Measurements from ENCODE around the gene MAN1A1.

The MAN1A1 gene

GRCh38 chr6:119234941-119235340 is 114.6 kb downstream of the MAN1A1 start:
- TF ChIP-seq ZNF239 (tag by site-specific recombination; IDR thresholded peaks at IDR 0.05) (no peak), ZNF664 (tag by site-specific recombination; IDR thresholded peaks at IDR 0.05) (peak; percentile 17; the same call in 1 of the 2 replicates), ZNF366 (tag by site-specific recombination; conservative IDR thresholded peaks at IDR 0.05) (no peak)
- Histone ChIP-seq H3K9me3 (ENCODE audit: control insufficient read depth, insufficient read depth, low read depth, low read length) (no peaks in the 10 kb centered on the region), H3K36me3 (ENCODE audit: control insufficient read depth in 2 of 2, insufficient read depth in 1 of 2, low read length in 2 of 2) (peaks cover 0 to 10% of the 10 kb centered on the region in 2 experiments; a peak in 1 of 3 replicates), H3K4me1 (ENCODE audit: control insufficient read depth, insufficient read depth, low read length) (no peaks in the 10 kb centered on the region), H3K27ac (ENCODE audit: extremely low read depth, low read depth, low read length) (no peak overlapping the region), H3K4me3 (ENCODE audit: low read depth, low read length) (no peak overlapping the region)
- CTCF ChIA-PET: no interaction called here
- POLR2A ChIA-PET: no interaction called here

GRCh38 chr6:119234457-119234856 is 115.1 kb downstream of the MAN1A1 start:
- no peak overlapping the region for H3K27ac ChIP-seq (ENCODE audit: extremely low read depth, low read depth, low read length)
- peaks cover 0 to 10% of the 10 kb centered on the region in 2 experiments; a peak in 1 of 3 replicates for H3K36me3 ChIP-seq (ENCODE audit: control insufficient read depth in 2 of 2, insufficient read depth in 1 of 2, low read length in 2 of 2)
- POLR2A ChIA-PET: no interaction called here
- no peaks in the 10 kb centered on the region for H3K9me3 ChIP-seq (ENCODE audit: control insufficient read depth, insufficient read depth, low read depth, low read length)
- TF ChIP-seq ZNF488 (tag by site-specific recombination; IDR thresholded peaks at IDR 0.05) (no peak), ZBTB8A (tag by site-specific recombination; IDR thresholded peaks at IDR 0.05) (no peak), FEZF1 (tag by site-specific recombination; IDR thresholded peaks at IDR 0.05) (no peak), ELK4 (IDR thresholded peaks at IDR 0.05; ENCODE audit: borderline replicate concordance, low read depth, low read length) (no peak), ZFP37 (tag by site-specific recombination; IDR thresholded peaks at IDR 0.05) (no peak), ZBTB21 (tag by site-specific recombination; IDR thresholded peaks at IDR 0.05) (no peak), PRDM2 (tag by site-specific recombination; IDR thresholded peaks at IDR 0.05; ENCODE audit: borderline replicate concordance) (no peak), ZNF768 (tag by site-specific recombination; IDR thresholded peaks at IDR 0.05) (no peak), ZEB2 (tag by site-specific recombination; IDR thresholded peaks at IDR 0.05) (no peak), PBX3 (CRISPR knock-in tag; IDR thresholded peaks at IDR 0.05) (no peak), ZNF664 (tag by site-specific recombination; IDR thresholded peaks at IDR 0.05) (no peak), ZNF404 (tag by site-specific recombination; IDR thresholded peaks at IDR 0.05) (no peak), ZNF280D (tag by site-specific recombination; IDR thresholded peaks at IDR 0.05) (no peak)
- CTCF ChIA-PET: no interaction called here
- H3K4me3 ChIP-seq (ENCODE audit: low read depth, low read length): no peak overlapping the region
- H3K4me1 ChIP-seq (ENCODE audit: control insufficient read depth, insufficient read depth, low read length): no peaks in the 10 kb centered on the region

Data from HEK293 (cell line).